IMR-90 (cell line): Measurements from ENCODE around the gene NFATC1. TPM values are rescaled to one million over a fixed set of nuclear protein-coding genes. Genes with fewer than 3 reads are reported as not detected.

Experiments
- ATAC-seq: fragments of 200-7000 bp; cut with Tn5 transposase; 2 replicates; pipeline ENCODE4 v1.9.1; 2020; ENCODE audit warnings: low read depth, mild to moderate bottlenecking, moderate library complexity
- BruUV-seq: library from RNA; stranded (reverse); fragments of 400-500 nt; replicated peaks from 2 replicates; lab custom pipeline; 2021; lab: Mats Ljungman, UMichigan
- CTCF ChIA-PET: fragments of 300-600 bp; formaldehyde crosslinking; extraction: SDS; loops from one replicate; lab custom pipeline; 2021; ENCODE audit warnings: antibody characterized with exemption; lab: Yijun Ruan, JAX
- POLR2A ChIA-PET: fragments of 300-600 bp; sonication (Branson Sonifier 250); formaldehyde crosslinking; loops from one replicate; lab custom pipeline; 2022; ENCODE audit warnings: antibody characterized with exemption; ENCODE audit not compliant: unreplicated experiment; lab: Charles Lee
- DNase-seq: peaks from one replicate; pipeline ENCODE4 v3.0.0; 2013
- H2AFZ ChIP-seq: replicated peaks from 2 replicates; pipeline ENCODE3; 2013; ENCODE audit warnings: low read length, mild to moderate bottlenecking; ENCODE audit not compliant: poor library complexity
- H2AK5ac ChIP-seq: 2 replicates; pipeline ENCODE4 v1.6.1; 2013; ENCODE audit warnings: low read depth, low read length, inconsistent platforms
- H2AK9ac ChIP-seq: replicated peaks from 2 replicates; pipeline ENCODE3; 2013; ENCODE audit warnings: mild to moderate bottlenecking, low read depth, low read length, moderate library complexity; ENCODE audit not compliant: poor library complexity
- H2BK120ac ChIP-seq: 2 replicates; pipeline ENCODE4 v1.6.1; 2013; ENCODE audit warnings: low read depth, low read length, inconsistent platforms
- H2BK15ac ChIP-seq: 3 replicates; pipeline ENCODE4 v1.6.1; 2013; ENCODE audit warnings: low read depth, low read length, inconsistent platforms
- H2BK20ac ChIP-seq: 2 replicates; pipeline ENCODE4 v1.6.1; 2013; ENCODE audit warnings: low read depth, mild to moderate bottlenecking, inconsistent platforms, low read length, moderate library complexity
- H2BK5ac ChIP-seq: 2 replicates; pipeline ENCODE4 v1.6.1; 2013; ENCODE audit warnings: mild to moderate bottlenecking, low read depth, low read length, inconsistent platforms; ENCODE audit not compliant: poor library complexity, severe bottlenecking
- H3K14ac ChIP-seq: replicated peaks from 2 replicates; pipeline ENCODE4 v1.6.1; 2013; ENCODE audit warnings: low read depth, low read length, inconsistent platforms
- H3K18ac ChIP-seq: 2 replicates; pipeline ENCODE4 v1.6.1; 2013; ENCODE audit warnings: low read depth, low read length, control low read depth
- H3K23ac ChIP-seq: 2 replicates; pipeline ENCODE4 v1.6.1; 2013; ENCODE audit warnings: low read depth, low read length, inconsistent platforms
- H3K27ac ChIP-seq: 2 replicates; pipeline ENCODE4 v1.5.1; 2013; ENCODE audit warnings: mild to moderate bottlenecking, control low read depth, low read length; ENCODE audit not compliant: insufficient read depth
- H3K27me3 ChIP-seq: 2 replicates; pipeline ENCODE4 v1.6.1; 2013; ENCODE audit warnings: low read length; ENCODE audit not compliant: control insufficient read depth, insufficient read depth
- H3K36me3 ChIP-seq: 2 replicates; pipeline ENCODE4 v1.6.1; 2013; ENCODE audit warnings: low read length, mixed read lengths; ENCODE audit not compliant: control insufficient read depth, insufficient read depth
- H3K4ac ChIP-seq: 2 replicates; pipeline ENCODE4 v1.6.1; 2013; ENCODE audit warnings: low read depth, low read length, inconsistent platforms
- H3K4me1 ChIP-seq: 2 replicates; pipeline ENCODE4 v1.6.1; 2013; ENCODE audit warnings: low read length, mixed read lengths; ENCODE audit not compliant: control insufficient read depth, insufficient read depth
- H3K4me2 ChIP-seq: 2 replicates; pipeline ENCODE4 v1.6.1; 2013; ENCODE audit warnings: low read depth, mild to moderate bottlenecking, control low read depth, low read length, moderate library complexity
- H3K4me3 ChIP-seq: 2 replicates; pipeline ENCODE4 v1.5.1; 2013; ENCODE audit warnings: low read depth, mild to moderate bottlenecking, control low read depth, low read length, moderate library complexity; ENCODE audit not compliant: insufficient read depth
- H3K56ac ChIP-seq: 2 replicates; pipeline ENCODE4 v1.6.1; 2013; ENCODE audit warnings: low read length, inconsistent platforms; ENCODE audit not compliant: insufficient read depth; ENCODE audit errors: extremely low read depth
- H3K79me1 ChIP-seq, 2 experiments: 2 replicates each; pipeline ENCODE4 v1.6.1; 2013; ENCODE audit warnings: low read length in 2 of 2, inconsistent platforms in 1 of 2, low read depth in 1 of 2
- H3K9ac ChIP-seq: 2 replicates; pipeline ENCODE4 v1.6.1; 2013; ENCODE audit warnings: low read depth, low read length, control low read depth
- H3K9me1 ChIP-seq: 2 replicates; pipeline ENCODE4 v1.6.1; 2013; ENCODE audit warnings: low read length, inconsistent platforms; ENCODE audit not compliant: insufficient read depth
- H3K9me3 ChIP-seq: 2 replicates; pipeline ENCODE4 v1.6.1; 2013; ENCODE audit warnings: low read length; ENCODE audit not compliant: control insufficient read depth, insufficient read depth
- H4K20me1 ChIP-seq: 2 replicates; pipeline ENCODE4 v1.6.1; 2013; ENCODE audit warnings: low read length, inconsistent platforms; ENCODE audit not compliant: insufficient read depth
- H4K5ac ChIP-seq: 2 replicates; pipeline ENCODE4 v1.6.1; 2013; ENCODE audit warnings: mild to moderate bottlenecking, low read depth, low read length, control low read depth
- H4K8ac ChIP-seq, 2 experiments: 2 replicates each; pipeline ENCODE4 v1.6.1; 2013; ENCODE audit warnings: low read depth in 2 of 2, low read length in 2 of 2, control low read depth in 1 of 2, inconsistent platforms in 1 of 2
- H4K91ac ChIP-seq: 2 replicates; pipeline ENCODE4 v1.6.1; 2013; ENCODE audit warnings: low read depth, low read length, inconsistent platforms; ENCODE audit not compliant: insufficient read depth
- BHLHE40 ChIP-seq: fragments of 150-350 bp; IDR thresholded peaks from 2 replicates; pipeline ENCODE4 v1.6.1; 2016; ENCODE audit warnings: mild to moderate bottlenecking, low read depth, low read length
- NFE2L2 ChIP-seq: fragments of 150-350 bp; IDR thresholded peaks from 2 replicates; pipeline ENCODE4 v1.6.1; 2016; ENCODE audit warnings: low read depth, mild to moderate bottlenecking, low read length
- RCOR1 ChIP-seq: IDR thresholded peaks from 2 replicates; pipeline ENCODE4 v1.6.1; 2012; ENCODE audit warnings: mild to moderate bottlenecking, low read length, improper control_type of control experiment; ENCODE audit not compliant: insufficient replicate concordance
- RFX5 ChIP-seq: IDR thresholded peaks from 2 replicates; pipeline ENCODE4 v1.8.0; 2012; ENCODE audit warnings: low read depth, mild to moderate bottlenecking, low read length, moderate library complexity
- WGBS, 2 experiments: methylation state at CpG; one replicate each; pipeline versions ENCODE4 v1.1.5 to v1.1.7; 2013; ENCODE audit warnings: missing lambda C conversion rate in 2 of 2; ENCODE audit not compliant: insufficient read length in 1 of 2; ENCODE audit errors: extremely low coverage in 2 of 2; 5-methylcytosine and 5-hydroxymethylcytosine counted together
- dilution Hi-C: fragments of 300-500 bp; cut with HindIII; formaldehyde crosslinking; loops from one replicate; pipeline ENCODE4 v1.14.3; 2018; ENCODE audit warnings: low sequenced_read_pairs; ENCODE audit not compliant: unreplicated experiment
- in situ Hi-C: fragments of 300-500 bp; cut with MboI; formaldehyde crosslinking; loops from 3 replicates; pipeline ENCODE4 v1.14.3; 2019; ENCODE audit warnings: low sequenced_read_pairs, inconsistent platforms, mixed read lengths
- intact Hi-C: fragments of 100-400 bp; cut with micrococcal nuclease; formaldehyde crosslinking; loops from 2 replicates; pipeline ENCODE4 v1.10.0; 2022
- polyA plus RNA-seq, 3 experiments: library from polyadenylated mRNA; depleted of rRNA; stranded (reverse); fragments of >200 nt; gene quantifications; 2 replicates each; pipeline ENCODE4 v1.2.3, GENCODE V29; 2012; ENCODE audit warnings: low replicate concordance in 1 of 3
- total RNA-seq: library from RNA; depleted of rRNA; stranded (reverse); fragments of >200 nt; gene quantifications from 2 replicates; pipeline ENCODE4 v1.2.3, GENCODE V29; 2012

NFATC1 gene
- total and polyA plus RNA-seq, 2 of the 4 experiments (the other 2 are of a cell fraction) = 0.36 to 1.8 TPM

GRCh38 chr18:79429785-79430281 lies 34.1 kb downstream of the NFATC1 start:
- Histone ChIP-seq H3K4ac (no peak overlapping the region), H3K14ac (no peak overlapping the region), H2BK20ac (no peak overlapping the region), H4K91ac (no peak overlapping the region), H2BK120ac (no peak overlapping the region), H3K36me3 (no peaks in the 10 kb centered on the region; the same call in 1 of the 2 replicates), H4K20me1 (no peaks in the 10 kb centered on the region), H4K5ac (no peak overlapping the region), H3K9me1 (no peaks in the 10 kb centered on the region), H2AFZ (no peak overlapping the region), H3K4me2 (no peak overlapping the region), H3K23ac (no peak overlapping the region), H2BK15ac (no peak overlapping the region), H3K9me3 (no peaks in the 10 kb centered on the region), H3K4me1 (no peaks in the 10 kb centered on the region), H3K56ac (no peak overlapping the region), H3K18ac (no peak overlapping the region), H3K4me3 (no peak overlapping the region), H3K27ac (no peak overlapping the region), H3K9ac (no peak overlapping the region), H4K8ac (no peak overlapping the region), H3K27me3 (no peaks in the 10 kb centered on the region), H2BK5ac (no peak overlapping the region), H3K79me1 (no peaks in the 10 kb centered on the region), H2AK9ac (no peak overlapping the region), H2AK5ac (no peak overlapping the region)
- in situ Hi-C loops = no loop called here
- POLR2A ChIA-PET = no interaction called here
- intact Hi-C loops = no loop called here
- BruUV-seq = no TSS peak
- DNase-seq (no peak), ATAC-seq (no peak)
- 77% methylated on average over 22 of the region's 27 CpGs; no CpG with 5 or more reads in 1 of the 2 experiments for WGBS, 2 experiments
- dilution Hi-C loops = no loop called here
- TF ChIP-seq BHLHE40 (no peak), RCOR1 (no peak), NFE2L2 (no peak), RFX5 (no peak)
- CTCF ChIA-PET = no interaction called here
